IMR-90 (cell line): Measurements from ENCODE around the gene DIP2C. TPM values are rescaled to one million over a fixed set of nuclear protein-coding genes. Genes with fewer than 3 reads are reported as not detected.

ENCODE experiments used
- ATAC-seq: fragments of 200-7000 bp; cut with Tn5 transposase; 2 replicates; pipeline ENCODE4 v1.9.1; 2020; ENCODE audit warnings: low read depth, mild to moderate bottlenecking, moderate library complexity
- BruUV-seq: library from RNA; stranded (reverse); fragments of 400-500 nt; replicated peaks from 2 replicates; lab custom pipeline; 2021; lab: Mats Ljungman, UMichigan
- CTCF ChIA-PET: fragments of 300-600 bp; formaldehyde crosslinking; extraction: SDS; loops from one replicate; lab custom pipeline; 2021; ENCODE audit warnings: antibody characterized with exemption; lab: Yijun Ruan, JAX
- POLR2A ChIA-PET: fragments of 300-600 bp; sonication (Branson Sonifier 250); formaldehyde crosslinking; loops from one replicate; lab custom pipeline; 2022; ENCODE audit warnings: antibody characterized with exemption; ENCODE audit not compliant: unreplicated experiment; lab: Charles Lee
- DNase-seq: peaks from one replicate; pipeline ENCODE4 v3.0.0; 2013
- H2AFZ ChIP-seq: replicated peaks from 2 replicates; pipeline ENCODE3; 2013; ENCODE audit warnings: low read length, mild to moderate bottlenecking; ENCODE audit not compliant: poor library complexity
- H2AK5ac ChIP-seq: 2 replicates; pipeline ENCODE4 v1.6.1; 2013; ENCODE audit warnings: low read depth, low read length, inconsistent platforms
- H2AK9ac ChIP-seq: replicated peaks from 2 replicates; pipeline ENCODE3; 2013; ENCODE audit warnings: mild to moderate bottlenecking, low read depth, low read length, moderate library complexity; ENCODE audit not compliant: poor library complexity
- H2BK120ac ChIP-seq: 2 replicates; pipeline ENCODE4 v1.6.1; 2013; ENCODE audit warnings: low read depth, low read length, inconsistent platforms
- H2BK15ac ChIP-seq: 3 replicates; pipeline ENCODE4 v1.6.1; 2013; ENCODE audit warnings: low read depth, low read length, inconsistent platforms
- H2BK20ac ChIP-seq: 2 replicates; pipeline ENCODE4 v1.6.1; 2013; ENCODE audit warnings: low read depth, mild to moderate bottlenecking, inconsistent platforms, low read length, moderate library complexity
- H2BK5ac ChIP-seq: 2 replicates; pipeline ENCODE4 v1.6.1; 2013; ENCODE audit warnings: mild to moderate bottlenecking, low read depth, low read length, inconsistent platforms; ENCODE audit not compliant: poor library complexity, severe bottlenecking
- H3K14ac ChIP-seq: replicated peaks from 2 replicates; pipeline ENCODE4 v1.6.1; 2013; ENCODE audit warnings: low read depth, low read length, inconsistent platforms
- H3K18ac ChIP-seq: 2 replicates; pipeline ENCODE4 v1.6.1; 2013; ENCODE audit warnings: low read depth, low read length, control low read depth
- H3K23ac ChIP-seq: 2 replicates; pipeline ENCODE4 v1.6.1; 2013; ENCODE audit warnings: low read depth, low read length, inconsistent platforms
- H3K27ac ChIP-seq: 2 replicates; pipeline ENCODE4 v1.5.1; 2013; ENCODE audit warnings: mild to moderate bottlenecking, control low read depth, low read length; ENCODE audit not compliant: insufficient read depth
- H3K27me3 ChIP-seq: 2 replicates; pipeline ENCODE4 v1.6.1; 2013; ENCODE audit warnings: low read length; ENCODE audit not compliant: control insufficient read depth, insufficient read depth
- H3K36me3 ChIP-seq: 2 replicates; pipeline ENCODE4 v1.6.1; 2013; ENCODE audit warnings: low read length, mixed read lengths; ENCODE audit not compliant: control insufficient read depth, insufficient read depth
- H3K4ac ChIP-seq: 2 replicates; pipeline ENCODE4 v1.6.1; 2013; ENCODE audit warnings: low read depth, low read length, inconsistent platforms
- H3K4me1 ChIP-seq: 2 replicates; pipeline ENCODE4 v1.6.1; 2013; ENCODE audit warnings: low read length, mixed read lengths; ENCODE audit not compliant: control insufficient read depth, insufficient read depth
- H3K4me2 ChIP-seq: 2 replicates; pipeline ENCODE4 v1.6.1; 2013; ENCODE audit warnings: low read depth, mild to moderate bottlenecking, control low read depth, low read length, moderate library complexity
- H3K4me3 ChIP-seq: 2 replicates; pipeline ENCODE4 v1.5.1; 2013; ENCODE audit warnings: low read depth, mild to moderate bottlenecking, control low read depth, low read length, moderate library complexity; ENCODE audit not compliant: insufficient read depth
- H3K56ac ChIP-seq: 2 replicates; pipeline ENCODE4 v1.6.1; 2013; ENCODE audit warnings: low read length, inconsistent platforms; ENCODE audit not compliant: insufficient read depth; ENCODE audit errors: extremely low read depth
- H3K79me1 ChIP-seq, 2 experiments: 2 replicates each; pipeline ENCODE4 v1.6.1; 2013; ENCODE audit warnings: low read length in 2 of 2, inconsistent platforms in 1 of 2, low read depth in 1 of 2
- H3K9ac ChIP-seq: 2 replicates; pipeline ENCODE4 v1.6.1; 2013; ENCODE audit warnings: low read depth, low read length, control low read depth
- H3K9me1 ChIP-seq: 2 replicates; pipeline ENCODE4 v1.6.1; 2013; ENCODE audit warnings: low read length, inconsistent platforms; ENCODE audit not compliant: insufficient read depth
- H3K9me3 ChIP-seq: 2 replicates; pipeline ENCODE4 v1.6.1; 2013; ENCODE audit warnings: low read length; ENCODE audit not compliant: control insufficient read depth, insufficient read depth
- H4K20me1 ChIP-seq: 2 replicates; pipeline ENCODE4 v1.6.1; 2013; ENCODE audit warnings: low read length, inconsistent platforms; ENCODE audit not compliant: insufficient read depth
- H4K5ac ChIP-seq: 2 replicates; pipeline ENCODE4 v1.6.1; 2013; ENCODE audit warnings: mild to moderate bottlenecking, low read depth, low read length, control low read depth
- H4K8ac ChIP-seq, 2 experiments: 2 replicates each; pipeline ENCODE4 v1.6.1; 2013; ENCODE audit warnings: low read depth in 2 of 2, low read length in 2 of 2, control low read depth in 1 of 2, inconsistent platforms in 1 of 2
- H4K91ac ChIP-seq: 2 replicates; pipeline ENCODE4 v1.6.1; 2013; ENCODE audit warnings: low read depth, low read length, inconsistent platforms; ENCODE audit not compliant: insufficient read depth
- CEBPB ChIP-seq: IDR thresholded peaks from 2 replicates; pipeline ENCODE4 v1.6.1; 2012; ENCODE audit warnings: low read depth, low read length, improper control_type of control experiment
- USF2 ChIP-seq: fragments of 150-350 bp; IDR thresholded peaks from 2 replicates; pipeline ENCODE4 v1.6.1; 2017; ENCODE audit warnings: mild to moderate bottlenecking, antibody characterized with exemption, low read length, low read depth
- WGBS, 2 experiments: methylation state at CpG; one replicate each; pipeline versions ENCODE4 v1.1.5 to v1.1.7; 2013; ENCODE audit warnings: missing lambda C conversion rate in 2 of 2; ENCODE audit not compliant: insufficient read length in 1 of 2; ENCODE audit errors: extremely low coverage in 2 of 2; 5-methylcytosine and 5-hydroxymethylcytosine counted together
- dilution Hi-C: fragments of 300-500 bp; cut with HindIII; formaldehyde crosslinking; loops from one replicate; pipeline ENCODE4 v1.14.3; 2018; ENCODE audit warnings: low sequenced_read_pairs; ENCODE audit not compliant: unreplicated experiment
- in situ Hi-C: fragments of 300-500 bp; cut with MboI; formaldehyde crosslinking; loops from 3 replicates; pipeline ENCODE4 v1.14.3; 2019; ENCODE audit warnings: low sequenced_read_pairs, inconsistent platforms, mixed read lengths
- intact Hi-C: fragments of 100-400 bp; cut with micrococcal nuclease; formaldehyde crosslinking; loops from 2 replicates; pipeline ENCODE4 v1.10.0; 2022
- polyA plus RNA-seq, 3 experiments: library from polyadenylated mRNA; depleted of rRNA; stranded (reverse); fragments of >200 nt; gene quantifications; 2 replicates each; pipeline ENCODE4 v1.2.3, GENCODE V29; 2012; ENCODE audit warnings: low replicate concordance in 1 of 3
- total RNA-seq: library from RNA; depleted of rRNA; stranded (reverse); fragments of >200 nt; gene quantifications from 2 replicates; pipeline ENCODE4 v1.2.3, GENCODE V29; 2012

Gene DIP2C
- total and polyA plus RNA-seq, 2 of the 4 experiments (the other 2 are of a cell fraction): 8.6 to 17.3 TPM

GRCh38 chr10:600876-601659, 88.4 kb downstream of the DIP2C start:
- no peak overlapping the region for H3K56ac ChIP-seq
- peak overlapping the region; percentile 99 for H3K4ac ChIP-seq
- TF ChIP-seq CEBPB (peak; percentile 19; the same call in 1 of the 2 replicates), USF2 (no peak)
- peak overlapping the region; percentile 99 for H4K91ac ChIP-seq
- no peak overlapping the region for H3K4me3 ChIP-seq
- peaks cover 19% of the 10 kb centered on the region for H4K20me1 ChIP-seq
- H3K27ac ChIP-seq: peak overlapping the region; percentile 99; the same call in 1 of the 2 replicates
- peak overlapping the region; percentile 96 to 98 for H4K8ac ChIP-seq
- H3K4me2 ChIP-seq: peak overlapping the region; percentile 37
- no peaks in the 10 kb centered on the region for H3K36me3 ChIP-seq
- H2BK20ac ChIP-seq: peak overlapping the region; percentile 100
- POLR2A ChIA-PET: no interaction called here
- H3K4me1 ChIP-seq: peaks cover 51% of the 10 kb centered on the region
- no peaks in the 10 kb centered on the region for H3K27me3 ChIP-seq
- peak overlapping the region; percentile 70 for H2AK9ac ChIP-seq
- CTCF ChIA-PET: no interaction called here
- BruUV-seq: no TSS peak
- H4K5ac ChIP-seq: peak overlapping the region; percentile 96
- peaks cover 65% of the 10 kb centered on the region for H3K9me1 ChIP-seq
- no peak overlapping the region for H2AFZ ChIP-seq
- ATAC-seq (no peak), DNase-seq (no peak)
- H3K79me1 ChIP-seq: peaks cover 50 to 92% of the 10 kb centered on the region in 2 experiments
- in situ Hi-C loops (no loop called here), intact Hi-C loops (no loop called here), dilution Hi-C loops (no loop called here)
- H2AK5ac ChIP-seq: peak overlapping the region; percentile 100
- H2BK15ac ChIP-seq: peak overlapping the region; percentile 99; the same call in 2 of the 3 replicates
- H2BK120ac ChIP-seq: peak overlapping the region; percentile 100
- H2BK5ac ChIP-seq: peak overlapping the region; percentile 98
- H3K9me3 ChIP-seq: no peaks in the 10 kb centered on the region
- H3K23ac ChIP-seq: peak overlapping the region; percentile 98
- WGBS, 2 experiments: 73% methylated on average over 3 of the region's 11 CpGs; no CpG with 5 or more reads in 1 of the 2 experiments
- peak overlapping the region; percentile 69 for H3K18ac ChIP-seq
- H3K9ac ChIP-seq: no peak overlapping the region
- peak overlapping the region; percentile 98 for H3K14ac ChIP-seq
